Measurements from ENCODE around the gene RAET1L. TPM values are rescaled to one million over a fixed set of nuclear protein-coding genes. Genes with fewer than 3 reads are reported as not detected.

The RAET1L gene
- total and polyA plus RNA-seq, 10 of the 15 experiments (the other 5 are each of a cell fraction or from before 2014, with no cell fraction given) = not detected

DNA sequence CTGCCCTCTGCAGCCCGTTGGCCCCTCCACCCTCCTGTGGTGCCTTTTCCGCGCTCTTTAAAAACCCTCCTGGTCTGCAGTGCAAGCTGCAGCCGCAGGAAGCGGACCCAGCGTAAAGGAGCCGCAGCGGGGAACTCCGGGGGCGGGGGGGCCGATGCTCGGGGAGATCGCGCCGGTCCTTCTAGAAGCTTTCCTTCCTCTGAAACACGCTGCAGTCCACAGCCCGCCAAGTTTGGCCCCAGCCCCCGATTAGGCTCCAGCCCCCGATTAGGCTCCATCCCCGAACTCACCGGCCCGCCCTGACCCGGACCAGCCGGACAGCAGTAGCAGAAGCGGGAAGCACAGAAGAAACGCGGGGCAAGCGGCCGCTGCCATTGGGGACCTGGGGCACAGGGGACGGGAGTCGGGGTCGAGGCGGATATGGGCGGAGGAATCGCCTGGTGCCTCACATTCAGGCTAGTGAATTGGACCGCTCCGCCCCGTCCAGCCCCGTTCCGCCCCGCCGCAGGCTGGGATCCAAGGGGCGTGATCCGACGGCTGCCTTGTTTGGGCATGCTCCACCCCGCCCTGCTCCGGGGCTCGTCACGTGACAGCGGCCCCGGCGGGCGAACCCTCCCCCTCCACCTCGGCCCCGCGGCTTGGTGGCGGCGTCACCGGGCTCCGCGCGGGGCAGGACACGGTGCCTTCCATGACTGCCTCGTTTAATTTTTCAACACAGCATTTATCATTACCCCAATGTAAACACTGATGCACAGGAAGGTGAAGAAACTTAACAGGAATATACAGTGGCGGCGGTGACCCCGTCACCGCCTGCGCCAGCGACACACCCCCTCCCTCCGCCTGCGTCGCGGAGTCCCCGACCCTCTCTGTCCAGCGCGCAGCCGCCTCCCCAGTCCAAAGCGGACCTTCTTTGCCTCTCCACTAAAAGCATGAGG, 20.3 kb downstream of the RAET1L start (continued):
- TF ChIP-seq BCLAF1 (IDR thresholded peaks at IDR 0.05) (no peak), POLR2AphosphoS2 (IDR thresholded peaks at IDR 0.05; ENCODE audit: low read depth, low read length) (no peak), IKZF2 (IDR thresholded peaks at IDR 0.05) (peak; percentile 9 to 53; a peak in 1 of 4 replicates), JUNB (IDR thresholded peaks at IDR 0.05) (no peak), SIX5 (IDR thresholded peaks at IDR 0.05; ENCODE audit: low read depth, low read length, severe bottlenecking) (no peak), SKIL (IDR thresholded peaks at IDR 0.05; ENCODE audit: low read depth, poor library complexity, severe bottlenecking) (no peak), ZSCAN29 (IDR thresholded peaks at IDR 0.05) (no peak), LARP7 (IDR thresholded peaks at IDR 0.05) (peak; percentile 72), MYC (IDR thresholded peaks at IDR 0.05; ENCODE audit: insufficient read depth, insufficient read length, insufficient replicate concordance, low read length, severe bottlenecking) (no peak), PBX3 (IDR thresholded peaks at IDR 0.05; ENCODE audit: insufficient replicate concordance, low read depth, low read length) (no peak), RBBP5 (conservative IDR thresholded peaks at IDR 0.05) (no peak), ESRRA (IDR thresholded peaks at IDR 0.05; ENCODE audit: low read length) (no peak), MYB (IDR thresholded peaks at IDR 0.05; ENCODE audit: borderline replicate concordance, low read depth, low read length) (no peak), NR2C1 (IDR thresholded peaks at IDR 0.05) (no peak), CHD4 (IDR thresholded peaks at IDR 0.05) (no peak), NFYA (IDR thresholded peaks at IDR 0.05; ENCODE audit: borderline replicate concordance, low read depth, low read length) (no peak), BHLHE40 (IDR thresholded peaks at IDR 0.05; ENCODE audit: borderline replicate concordance in 1 of 2, low read depth in 2 of 2, low read length in 1 of 2) (peak; percentile 73 to 94), ZNF274 (IDR thresholded peaks at IDR 0.05; ENCODE audit: insufficient read depth, insufficient read length) (no peak), JUND (IDR thresholded peaks at IDR 0.05; ENCODE audit: low read depth, low read length) (0 out of 2 replicates have a peak, but pooled peaks have one; percentile 48), HDGF (IDR thresholded peaks at IDR 0.05) (peak; percentile 85), SPI1 (IDR thresholded peaks at IDR 0.05; ENCODE audit: borderline replicate concordance, insufficient read depth, low read depth, low read length) (no peak), SUPT20H (IDR thresholded peaks at IDR 0.05; ENCODE audit: borderline replicate concordance, control insufficient read depth, low read depth, low read length) (no peak), RAD21 (IDR thresholded peaks at IDR 0.05; ENCODE audit: insufficient read depth, low read depth, low read length) (0 out of 2 replicates have a peak, but pooled peaks have one; percentile 2), ZBED1 (IDR thresholded peaks at IDR 0.05; ENCODE audit: borderline replicate concordance) (no peak), ZZZ3 (IDR thresholded peaks at IDR 0.05; ENCODE audit: control insufficient read depth, insufficient read length, low read depth) (no peak)
